Measurements from ENCODE around the gene MICALL1.

DNA sequence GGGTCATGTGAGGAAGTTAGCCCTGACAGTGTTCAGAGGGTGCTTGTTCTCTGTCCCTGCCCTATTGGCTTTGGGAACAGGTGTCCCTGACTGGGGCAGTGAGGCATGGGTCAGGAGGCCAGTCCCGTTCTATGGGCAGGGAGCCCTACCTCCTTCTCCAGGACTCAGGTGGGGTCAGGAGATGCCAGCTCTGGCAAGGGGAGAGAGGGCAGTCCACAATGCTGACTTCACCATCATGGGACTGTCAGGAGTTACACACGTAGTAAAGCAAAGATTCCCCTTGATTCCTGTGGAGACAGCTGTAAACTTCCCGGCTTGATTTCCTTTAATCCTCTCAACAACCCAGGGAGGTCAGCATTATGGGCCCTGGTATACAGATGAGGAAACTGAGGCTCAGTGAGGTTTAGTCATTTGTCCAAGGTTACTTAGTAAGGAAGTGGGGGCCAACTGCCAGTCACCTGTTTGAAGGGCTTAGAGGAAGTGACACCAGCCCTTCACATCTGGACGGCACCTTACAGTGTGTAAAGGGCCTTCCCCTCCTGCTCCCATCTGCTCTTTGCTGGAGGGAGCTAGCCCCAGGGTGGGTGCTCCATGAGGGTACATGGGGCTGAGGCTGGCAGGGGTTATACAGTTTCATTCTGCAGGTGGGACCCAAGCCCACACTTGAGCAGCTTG is 11.9 kb downstream of the MICALL1 start:
- TF ChIP-seq POLR2A (IDR thresholded peaks at IDR 0.05) = no peak
- no peak for TF ChIP-seq POLR2AphosphoS5 (IDR thresholded peaks at IDR 0.05)
- no peak for TF ChIP-seq CTCF (IDR thresholded peaks at IDR 0.05)
- no peak for TF ChIP-seq EP300 (IDR thresholded peaks at IDR 0.05)
